Aorta (tissue), 4 donors: ENCODE data around the gene NR1D2. TPM values are rescaled to one million over a fixed set of nuclear protein-coding genes. Genes with fewer than 3 reads are reported as not detected.

Experiments
- polyA plus RNA-seq, 2 donors: library from polyadenylated mRNA; stranded (reverse); fragments of 200-250 nt; gene quantifications; one replicate each; pipeline ENCODE4 v1.2.3, GENCODE V29; 2013
- total RNA-seq, 2 donors: library from RNA; stranded (reverse); fragmentation: NEBNext Ultra II Directional; extraction: Animal tissue kit (Norgen Biotek cat#: 25700); gene quantifications; one replicate each; pipeline ENCODE4 v1.2.1, GENCODE V29; 2021
- donor health status: healthy with polysubstance abuse.
- donor health status: Bipolar disorder and iron deficiency.
- donor health status: DM: no; HTN: no; CAD: no.
- donor health status: DM: yes; HTN: yes; CAD: no.

Gene NR1D2
- total and polyA plus RNA-seq, 4 donors = 16.3 to 61.1 (median 22.6) TPM

Other genes starting within 250 kb of the NR1D2 start
- gene UBE2E1, start 139.3 kb upstream of the NR1D2 start, total RNA-seq = 10 to 100 TPM; 87.2 to 96.8 TPM
- gene UBE2E1, start 139.3 kb upstream of the NR1D2 start, polyA plus RNA-seq = 100 to 1,000 TPM in 1 of 2 donors, 10 to 100 TPM in 1; 62.2 to 128 TPM
- gene NKIRAS1, start 28.3 kb upstream of the NR1D2 start, total RNA-seq = 10 to 100 TPM; 10.9 to 11.9 TPM
- gene NKIRAS1, start 28.3 kb upstream of the NR1D2 start, polyA plus RNA-seq = 10 to 100 TPM; 14.8 to 17.8 TPM
- 1,000 to 10,000 TPM; 1,314 to 1,433 TPM for gene RPL15, start 28.2 kb upstream of the NR1D2 start, total RNA-seq
- 1,000 to 10,000 TPM; 3,412 to 5,106 TPM for gene RPL15, start 28.2 kb upstream of the NR1D2 start, polyA plus RNA-seq